Stomach (tissue), 4 donors: ENCODE results near the gene RNF175.

Source experiments
- CTCF ChIP-seq, 7 experiments: fragments of 450-650 bp in 4 of 7; fragments of 200-600 bp in 3 of 7; sonication (generic) in 3 of 7; IDR thresholded peaks; one replicate each; pipeline ENCODE4 v1.5.1; 2016 to 2019; ENCODE audit warnings: antibody characterized with exemption in 7 of 7, control low read depth in 2 of 7, mild to moderate bottlenecking in 1 of 7
- POLR2A ChIP-seq, 4 donors: fragments of 450-650 bp; IDR thresholded peaks; one replicate each; pipeline ENCODE4 v1.6.1; 2016; ENCODE audit warnings: antibody characterized with exemption in 4 of 4, control low read depth in 2 of 4, mild to moderate bottlenecking in 1 of 4, moderate library complexity in 1 of 4

- TF ChIP-seq CTCF (IDR thresholded peaks at IDR 0.05) = no peak
- TF ChIP-seq POLR2A (IDR thresholded peaks at IDR 0.05) = no peak
Observed at GRCh38 chr4:153773236-153773690, 13.4 kb upstream of the RNF175 start.
